ENCODE measurements around the gene ZNF518A.
"Not testable (repeated sequence)": the region's sequence is repeated elsewhere in the genome, so short reads cannot be mapped to it uniquely, and the experiment has no call there.

ZNF518A gene

GRCh38 chr10:96172666-96173065 is 42.6 kb downstream of the ZNF518A start:
- DNase-seq (ENCODE audit: extremely low read depth, low read depth) = no peak
- TF ChIP-seq CTCF (IDR thresholded peaks at IDR 0.05; ENCODE audit: low read depth, low read length) = no peak

- DNase-seq (ENCODE audit: extremely low read depth, low read depth) = no peak
Measured at GRCh38 chr10:96176985-96177384, 46.9 kb downstream of the ZNF518A start.

GRCh38 chr10:96188421-96188820 is 58.3 kb downstream of the ZNF518A start:
- TF ChIP-seq CTCF (IDR thresholded peaks at IDR 0.05; ENCODE audit: low read depth, low read length) = no peak
- DNase-seq (ENCODE audit: extremely low read depth, low read depth) = no peak

More at GRCh38 chr10:96176985-96177384, 46.9 kb downstream of the ZNF518A start:
- TF ChIP-seq CTCF (IDR thresholded peaks at IDR 0.05; ENCODE audit: low read depth, low read length) = no peak

- no peak for DNase-seq (ENCODE audit: extremely low read depth, low read depth)
- no peak for TF ChIP-seq CTCF (IDR thresholded peaks at IDR 0.05; ENCODE audit: low read depth, low read length)
Measured at GRCh38 chr10:96188916-96189315, 58.8 kb downstream of the ZNF518A start.

GRCh38 chr10:96189505-96189904 is 59.4 kb downstream of the ZNF518A start:
- not testable (repeated sequence) for DNase-seq (ENCODE audit: extremely low read depth, low read depth)

- no peak for DNase-seq (ENCODE audit: extremely low read depth, low read depth)
- no peak for TF ChIP-seq CTCF (IDR thresholded peaks at IDR 0.05; ENCODE audit: low read depth, low read length)
Measured at GRCh38 chr10:96201525-96201924, 71.4 kb downstream of the ZNF518A start.

GRCh38 chr10:96205580-96205979 is 75.5 kb downstream of the ZNF518A start:
- no peak for TF ChIP-seq CTCF (IDR thresholded peaks at IDR 0.05; ENCODE audit: low read depth, low read length)
- no peak for DNase-seq (ENCODE audit: extremely low read depth, low read depth)

GRCh38 chr10:96208271-96208670 is 78.2 kb downstream of the ZNF518A start:
- DNase-seq (ENCODE audit: extremely low read depth, low read depth) = no peak
- TF ChIP-seq CTCF (IDR thresholded peaks at IDR 0.05; ENCODE audit: low read depth, low read length) = no peak

All from AG09319 (cell line).